A549 (cell line): ENCODE data around the gene C14orf119.

Experiments used
- CBX8 ChIP-seq: fragments of 200-600 bp; sonication (generic); IDR thresholded peaks from 2 replicates; pipeline ENCODE4 v1.6.1; 2016
- CTCF ChIP-seq: fragments of >200 bp; sonication (Bioruptor Twin); formaldehyde crosslinking; IDR thresholded peaks from 3 replicates; pipeline ENCODE4 v1.5.1; 2016
- POLR2A ChIP-seq: IDR thresholded peaks from 2 replicates; pipeline ENCODE4 v1.6.1; 2012; ENCODE audit warnings: mild to moderate bottlenecking, low read length
- POLR2AphosphoS2 ChIP-seq: conservative IDR thresholded peaks from 2 replicates; pipeline ENCODE4 v1.6.1; 2012; ENCODE audit warnings: low read length, improper control_type of control experiment, inconsistent platforms
- TP53 ChIP-seq: fragments of 250-450 bp; sonication (Bioruptor Pico); IDR thresholded peaks from 2 replicates; pipeline ENCODE4 v1.5.0; 2021; ENCODE audit warnings: mild to moderate bottlenecking, moderate library complexity
- USF2 ChIP-seq: fragments of 450-650 bp; IDR thresholded peaks from 2 replicates; pipeline ENCODE4 v1.6.1; 2014; ENCODE audit warnings: antibody characterized with exemption

GRCh38 chr14:23062002-23062401 lies 33.3 kb upstream of the C14orf119 start:
- no peak for TF ChIP-seq TP53 (CRISPR knock-in tag)
- TF ChIP-seq CTCF: no peak
- peak; percentile 18; the same call in 1 of the 2 replicates for TF ChIP-seq USF2
- TF ChIP-seq POLR2AphosphoS2: no peak
- TF ChIP-seq CBX8: no peak
- no peak for TF ChIP-seq POLR2A
